HS-5 (cell line): ENCODE data around the gene L3MBTL4.
"Not testable (repeated sequence)": the region's sequence is repeated elsewhere in the genome, so short reads cannot be mapped to it uniquely, and the experiment has no call there.

Experiments used
- DNase-seq: peaks from one replicate; pipeline ENCODE4 v3.0.0-alpha.2; 2012; ENCODE audit warnings: low read depth

The L3MBTL4 gene

GRCh38 chr18:6185782-6186181 lies 228.9 kb downstream of the L3MBTL4 start:
- DNase-seq: not testable (repeated sequence)

- DNase-seq: no peak
Measured at GRCh38 chr18:6174983-6175745, 239.5 kb downstream of the L3MBTL4 start.

DNA sequence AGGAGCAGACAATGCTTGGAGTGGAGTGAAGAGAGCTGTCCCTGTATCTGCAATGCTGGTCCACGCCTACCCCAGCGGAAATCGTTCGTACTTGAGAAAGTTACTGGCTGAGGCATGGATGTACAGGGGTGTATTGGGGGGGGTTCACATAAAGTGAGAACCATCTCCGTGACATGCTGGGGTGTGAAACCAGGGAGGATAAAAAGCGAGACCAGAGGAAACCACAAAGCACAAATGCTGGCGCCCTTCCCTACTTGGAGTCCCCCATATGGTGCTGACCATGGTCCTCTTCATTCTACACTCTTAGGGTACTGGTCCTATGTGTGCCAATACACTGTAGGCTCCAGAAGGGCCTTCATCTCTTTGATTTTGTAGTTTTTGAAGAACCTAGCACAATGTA lies 244.1 kb downstream of the L3MBTL4 start:
- DNase-seq: no peak

GRCh38 chr18:6161549-6161948 lies 253.2 kb downstream of the L3MBTL4 start:
- no peak for DNase-seq

DNA sequence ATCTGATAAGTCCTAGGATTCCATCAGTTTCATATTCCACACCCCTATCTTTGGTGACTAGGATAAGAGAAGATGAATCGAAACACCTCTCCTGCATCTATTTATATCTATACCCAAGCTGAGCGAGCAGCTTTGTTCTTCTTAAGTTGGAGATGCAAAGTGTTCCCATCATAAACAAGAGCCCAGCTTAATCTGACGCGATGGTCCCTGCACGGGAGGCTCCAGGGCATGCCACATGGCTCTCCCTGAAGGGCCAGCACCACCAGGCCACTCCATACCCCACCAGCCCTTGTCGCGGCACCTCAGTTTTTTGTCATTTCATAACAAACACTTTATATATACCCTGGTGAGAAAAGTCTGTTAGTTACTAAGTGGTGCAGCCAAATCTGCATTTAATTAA lies 255.3 kb downstream of the L3MBTL4 start:
- no peak for DNase-seq

DNA sequence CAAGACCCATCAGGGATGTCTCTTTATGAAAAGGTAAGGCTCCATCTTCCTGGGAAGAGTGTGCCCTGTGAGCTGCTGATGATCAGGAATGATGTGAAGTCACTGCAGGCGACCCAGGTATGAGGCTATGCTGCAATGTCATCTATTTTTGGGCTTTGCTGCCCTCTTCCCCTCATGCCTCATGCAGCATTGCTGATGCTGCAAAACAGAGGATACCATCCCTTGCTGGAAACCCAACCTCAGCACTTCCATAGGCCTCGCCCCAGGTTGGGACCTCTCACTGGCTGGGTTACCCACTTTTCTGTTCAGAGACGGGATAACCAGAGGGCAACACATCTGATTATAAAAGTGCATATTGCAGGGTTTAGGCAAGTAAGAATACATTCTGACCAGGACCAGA lies 255.8 kb downstream of the L3MBTL4 start:
- DNase-seq: no peak

GRCh38 chr18:6156446-6156845 lies 258.3 kb downstream of the L3MBTL4 start:
- no peak for DNase-seq

DNA sequence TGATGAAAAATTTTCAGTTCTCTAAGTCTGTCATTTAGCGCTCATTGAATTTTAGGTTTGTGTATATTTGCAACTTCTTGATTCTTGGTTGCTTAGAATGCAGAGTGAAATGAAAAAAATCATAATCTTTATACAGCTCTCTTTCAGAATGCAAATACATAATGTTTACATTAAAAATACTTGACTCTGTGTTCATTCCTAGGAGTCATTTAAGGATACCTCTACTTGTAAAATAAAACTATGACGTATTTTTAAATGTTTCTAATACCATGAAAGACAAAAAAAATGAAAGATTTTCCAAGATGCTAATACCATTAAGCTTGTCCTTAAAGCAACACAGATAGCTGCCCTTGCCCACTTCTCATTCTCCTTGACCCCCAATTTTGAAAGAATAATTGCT lies 259.0 kb downstream of the L3MBTL4 start:
- no peak for DNase-seq

GRCh38 chr18:6150430-6150829 lies 264.3 kb downstream of the L3MBTL4 start:
- no peak for DNase-seq

- DNase-seq: no peak
Measured at GRCh38 chr18:6146307-6146661, 268.4 kb downstream of the L3MBTL4 start.

GRCh38 chr18:6145645-6146306 lies 268.9 kb downstream of the L3MBTL4 start:
- no peak for DNase-seq

DNA sequence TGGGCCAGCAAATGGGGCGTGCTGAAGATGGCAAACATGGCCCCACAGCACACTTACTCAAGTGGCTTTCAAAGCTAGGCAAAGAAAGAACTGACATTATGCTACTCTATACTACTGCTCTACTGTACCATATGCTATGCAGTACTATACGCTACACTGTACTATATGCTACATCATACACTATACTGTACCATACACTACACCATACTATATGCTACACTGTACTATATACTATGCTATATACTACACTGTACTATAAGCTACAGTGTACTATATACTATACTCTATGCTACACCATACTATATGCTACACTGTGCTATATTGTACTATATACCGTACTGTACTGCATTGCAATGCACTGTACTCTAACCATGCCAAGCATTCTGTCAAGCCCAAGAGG lies 275.7 kb downstream of the L3MBTL4 start:
- DNase-seq: no peak

GRCh38 chr18:6135901-6136300 lies 278.8 kb downstream of the L3MBTL4 start:
- not testable (repeated sequence) for DNase-seq

DNA sequence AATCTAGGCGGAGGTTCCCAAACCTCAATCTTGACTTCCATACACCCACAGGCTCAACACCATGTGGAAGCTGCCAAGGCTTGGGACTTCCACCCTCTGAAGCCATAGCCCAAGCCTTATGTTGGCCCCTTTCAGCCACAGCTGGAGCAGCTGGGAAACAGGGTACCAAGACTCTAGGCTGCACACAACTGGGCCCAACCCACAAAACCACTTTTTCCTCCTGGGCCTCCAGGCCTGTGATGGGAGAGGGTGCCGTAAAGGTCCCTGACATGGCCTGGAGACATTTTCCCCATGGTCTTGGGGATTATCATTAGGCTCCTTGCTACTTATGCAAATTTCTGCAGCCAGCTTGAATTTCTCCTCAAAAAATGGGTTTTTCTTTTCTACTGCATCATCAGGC lies 279.7 kb downstream of the L3MBTL4 start:
- not testable (repeated sequence) for DNase-seq

DNA sequence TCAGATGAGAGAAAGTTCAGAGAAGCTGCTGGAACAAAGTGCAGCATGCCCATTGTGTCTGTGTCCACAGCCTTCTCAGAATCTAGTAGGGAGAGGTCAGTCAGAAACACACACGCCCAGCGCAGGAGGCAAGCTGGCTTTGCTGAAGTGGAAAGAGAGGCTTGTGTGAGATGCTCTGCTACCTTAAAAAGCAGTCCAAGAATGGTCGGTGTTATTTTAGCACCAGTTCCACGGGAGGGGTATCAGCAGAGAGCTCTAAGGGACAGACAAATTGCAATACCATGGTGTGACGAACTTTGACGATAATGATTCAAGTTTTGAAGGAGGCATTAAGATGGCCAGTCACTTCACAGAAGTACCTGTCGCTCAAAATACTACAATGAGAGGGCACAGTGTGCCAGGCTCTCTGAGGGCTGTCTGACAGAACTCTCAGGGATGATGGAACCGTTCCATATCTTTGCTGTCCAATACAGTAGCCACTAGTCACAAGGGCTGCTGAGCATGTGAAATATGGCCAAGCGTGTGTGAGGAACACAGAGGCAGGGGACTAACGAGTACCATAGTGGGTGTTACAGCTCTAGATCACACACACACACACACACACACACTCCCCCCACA lies 281.9 kb downstream of the L3MBTL4 start:
- no peak for DNase-seq

DNA sequence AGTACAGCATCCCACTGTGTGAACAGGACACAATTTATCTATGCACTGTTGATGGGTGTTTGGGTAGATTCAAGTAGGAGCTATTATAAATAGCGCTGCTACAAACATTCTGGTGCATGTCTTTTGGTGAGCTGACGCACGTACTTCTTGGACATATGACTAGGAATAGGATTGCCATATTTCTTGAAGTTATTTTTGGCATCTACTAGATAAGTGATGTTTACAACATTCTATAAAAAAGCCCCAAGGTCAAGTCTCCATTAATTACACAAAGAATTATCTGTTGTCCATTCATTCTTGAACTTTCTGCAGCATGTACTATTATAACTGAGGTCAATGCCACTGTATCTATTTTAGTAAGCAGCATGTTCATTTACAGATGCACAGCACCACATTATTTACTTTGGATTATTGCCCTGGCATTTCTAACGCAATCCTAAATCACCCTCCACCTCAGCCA lies 293.9 kb downstream of the L3MBTL4 start:
- no peak for DNase-seq

GRCh38 chr18:6119761-6120160 lies 294.9 kb downstream of the L3MBTL4 start:
- no peak for DNase-seq

GRCh38 chr18:6118080-6118479 lies 296.6 kb downstream of the L3MBTL4 start:
- no peak for DNase-seq

- DNase-seq: no peak
Measured at GRCh38 chr18:6115710-6116109, 299.0 kb downstream of the L3MBTL4 start.

DNA sequence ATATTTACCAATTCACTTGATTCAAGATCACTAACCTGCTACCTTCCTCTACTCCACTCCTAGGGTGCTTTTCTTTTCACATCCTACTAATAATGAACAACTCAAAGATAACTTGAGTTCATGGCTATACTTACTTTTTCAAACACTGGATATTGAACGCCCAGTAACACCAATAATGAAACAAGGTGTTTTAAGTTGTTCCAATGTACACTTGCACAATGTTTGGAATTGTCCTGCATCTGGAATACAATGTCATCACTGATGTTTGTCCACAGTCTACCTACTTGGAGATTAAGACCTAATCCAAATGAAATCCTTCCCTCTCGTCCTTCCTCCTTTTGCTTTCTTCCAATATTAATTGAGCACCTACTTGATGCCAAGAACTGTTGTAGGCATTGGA lies 301.1 kb downstream of the L3MBTL4 start:
- no peak for DNase-seq

DNA sequence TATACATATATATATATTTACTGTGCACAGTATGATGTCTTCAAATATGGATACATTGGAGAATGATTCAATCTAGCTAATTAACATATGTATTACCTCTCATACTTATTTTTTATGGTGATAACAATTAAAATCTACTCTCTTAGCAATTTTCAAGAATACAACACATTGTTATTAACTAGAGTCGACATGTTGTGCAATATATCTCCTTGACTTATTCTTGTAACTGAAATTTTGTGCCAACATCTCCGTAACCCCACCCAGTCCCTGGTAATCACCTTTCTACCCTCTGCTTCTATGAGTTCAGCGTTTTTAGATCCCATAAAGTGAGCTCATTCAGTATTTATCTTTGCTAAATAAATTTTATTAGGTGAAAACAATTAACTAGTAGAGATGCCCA lies 303.0 kb downstream of the L3MBTL4 start:
- DNase-seq: no peak

DNA sequence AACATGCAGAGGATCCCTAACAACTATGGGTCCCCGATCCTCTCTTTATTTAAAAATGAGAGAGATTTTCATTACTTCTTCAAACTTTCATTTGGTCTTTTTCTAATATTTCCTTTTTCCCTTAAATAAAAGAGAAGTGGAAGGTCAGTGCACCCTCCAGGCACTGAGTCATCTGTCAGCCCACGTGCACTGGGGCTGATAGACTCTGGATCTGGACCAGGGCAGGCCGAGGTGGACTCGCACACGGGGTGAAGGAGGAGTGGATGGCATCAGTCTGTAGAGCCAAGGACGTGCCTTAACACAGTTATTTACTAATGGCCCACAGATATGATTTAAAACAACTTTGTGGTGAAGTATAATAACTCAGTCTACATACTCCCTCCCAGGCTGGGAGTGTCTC lies 305.0 kb downstream of the L3MBTL4 start:
- DNase-seq: no peak

- no peak for DNase-seq
Measured at GRCh38 chr18:6107794-6108193, 306.9 kb downstream of the L3MBTL4 start.
